Measurements from ENCODE around the gene PHLDB2. TPM values are rescaled to one million over a fixed set of nuclear protein-coding genes. Genes with fewer than 3 reads are reported as not detected.

Gene PHLDB2
- total and polyA plus RNA-seq, 2 of the 4 experiments (the other 2 are of a cell fraction): 10.6 to 28.7 TPM

DNA sequence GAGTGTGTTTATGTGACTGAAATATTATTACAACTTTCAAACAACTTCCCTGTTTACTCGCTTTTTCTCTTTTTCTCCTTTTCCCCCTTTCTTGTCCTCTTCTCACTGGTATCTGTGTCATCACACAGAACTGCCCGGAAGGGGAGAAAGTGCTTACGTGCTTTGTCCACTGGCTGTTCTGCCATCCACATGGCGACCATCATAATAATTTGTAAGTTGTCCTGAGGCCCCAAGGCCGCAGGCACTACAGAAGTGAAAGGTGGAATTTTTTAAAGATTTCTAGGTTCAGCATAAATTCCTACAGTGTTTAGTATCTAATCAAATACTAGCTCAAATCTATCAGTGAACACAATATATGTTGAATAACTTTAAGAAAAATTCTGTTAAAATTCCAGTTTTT lies 93.0 kb downstream of the PHLDB2 start:
- Histone ChIP-seq H4K91ac (ENCODE audit: insufficient read depth, low read depth, low read length) (no peak overlapping the region), H2AK5ac (ENCODE audit: low read depth, low read length) (no peak overlapping the region; the same call in 1 of the 2 replicates), H3K9me1 (ENCODE audit: insufficient read depth, low read length) (peaks cover 5% of the 10 kb centered on the region; the same call in 1 of the 2 replicates), H3K9ac (ENCODE audit: low read depth, low read length) (no peak overlapping the region), H2BK15ac (ENCODE audit: low read depth, low read length) (no peak overlapping the region), H2BK120ac (ENCODE audit: low read depth, low read length) (no peak overlapping the region), H3K18ac (ENCODE audit: low read depth, low read length) (no peak overlapping the region), H2BK20ac (ENCODE audit: low read depth, low read length) (no peak overlapping the region), H3K27ac (ENCODE audit: insufficient read depth, low read length) (no peak overlapping the region), H3K14ac (replicated peaks; ENCODE audit: low read depth, low read length) (no peak overlapping the region), H2BK5ac (ENCODE audit: low read depth, low read length, poor library complexity, severe bottlenecking) (no peak overlapping the region), H3K4me2 (ENCODE audit: low read depth, low read length) (no peak overlapping the region), H2AFZ (replicated peaks; ENCODE audit: low read length, poor library complexity) (no peak overlapping the region), H3K36me3 (ENCODE audit: control insufficient read depth, insufficient read depth, low read length) (peaks cover 14% of the 10 kb centered on the region), H2AK9ac (replicated peaks; ENCODE audit: low read depth, low read length, poor library complexity) (no peak overlapping the region), H3K4me3 (ENCODE audit: insufficient read depth, low read depth, low read length) (no peak overlapping the region), H3K23ac (ENCODE audit: low read depth, low read length) (no peak overlapping the region), H3K56ac (ENCODE audit: extremely low read depth, insufficient read depth, low read length) (no peak overlapping the region), H3K79me1 (ENCODE audit: low read depth in 1 of 2, low read length in 2 of 2) (no peaks in the 10 kb centered on the region), H3K4ac (ENCODE audit: low read depth, low read length) (no peak overlapping the region), H4K20me1 (ENCODE audit: insufficient read depth, low read length) (no peaks in the 10 kb centered on the region), H4K8ac (ENCODE audit: low read depth in 2 of 2, low read length in 2 of 2) (no peak overlapping the region), H4K5ac (ENCODE audit: low read depth, low read length) (no peak overlapping the region), H3K4me1 (ENCODE audit: control insufficient read depth, insufficient read depth, low read length) (peaks cover 2% of the 10 kb centered on the region; the same call in 1 of the 2 replicates), H3K9me3 (ENCODE audit: control insufficient read depth, insufficient read depth, low read length) (no peaks in the 10 kb centered on the region), H3K27me3 (ENCODE audit: control insufficient read depth, insufficient read depth, low read length) (no peaks in the 10 kb centered on the region)
- no peak for ATAC-seq (ENCODE audit: low read depth)
- no CpG with 5 or more reads among the region's 5 CpGs for WGBS, 2 experiments (ENCODE audit: extremely low coverage in 2 of 2, insufficient read length in 1 of 2)
- BruUV-seq (replicated peaks): no TSS peak
- in situ Hi-C loops (cut with MboI; ENCODE audit: low sequenced_read_pairs) (loop anchor here (25.0 kb wide), 1 partner anchor 365 kb away; the partner anchor contains the start of gene ZBED2), dilution Hi-C loops (cut with HindIII; ENCODE audit: low sequenced_read_pairs, unreplicated experiment) (loop anchor here (25.0 kb wide), 1 partner anchor 240 kb away; no protein-coding TSS in a partner anchor), intact Hi-C loops (cut with micrococcal nuclease) (no loop called here)
- TF ChIP-seq USF2 (IDR thresholded peaks at IDR 0.05; ENCODE audit: low read depth, low read length) (no peak), BHLHE40 (IDR thresholded peaks at IDR 0.05; ENCODE audit: low read depth, low read length) (no peak), MAZ (IDR thresholded peaks at IDR 0.05; ENCODE audit: borderline replicate concordance, low read depth, low read length) (no peak), POLR2A (IDR thresholded peaks at IDR 0.05; ENCODE audit: low read depth, low read length) (no peak)
- ChIA-PET CTCF (no interaction called here), POLR2A (ENCODE audit: unreplicated experiment) (no interaction called here)
- DNase-seq: no peak

Data from IMR-90 (cell line).